ENCODE results near the gene DOCK2. TPM values are rescaled to one million over a fixed set of nuclear protein-coding genes. Genes with fewer than 3 reads are reported as not detected.

Gene DOCK2
- total RNA-seq, 1 donor from 2014 or later: 206 TPM

DNA sequence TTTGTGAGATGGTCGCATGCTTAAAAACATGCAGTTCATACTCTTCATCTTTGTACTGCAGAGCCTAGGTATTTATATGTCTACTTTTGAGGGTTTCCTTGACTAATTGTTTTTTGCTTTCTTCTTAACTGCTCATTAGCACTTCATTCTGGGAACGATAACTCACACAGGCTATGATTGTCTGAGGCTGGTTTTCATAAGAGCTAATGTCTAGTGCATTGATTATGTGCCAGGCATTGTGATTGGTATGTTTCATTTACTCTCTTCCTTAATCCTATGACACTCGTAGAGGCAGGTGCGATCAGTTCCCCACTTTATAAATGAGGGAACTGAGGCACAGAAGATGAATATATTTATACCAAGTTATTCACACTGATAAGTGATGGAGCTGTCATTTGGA is 249.6 kb downstream of the DOCK2 start:
- H3K36me3 Mint-ChIP-seq (ENCODE audit: low read depth): peaks cover 8% of the 10 kb centered on the region
- no peaks in the 10 kb centered on the region for H3K4me1 Mint-ChIP-seq
- H3K9me3 Mint-ChIP-seq: no peaks in the 10 kb centered on the region
- H3K27me3 Mint-ChIP-seq: no peaks in the 10 kb centered on the region
- no peak overlapping the region for H3K27ac Mint-ChIP-seq
- H3K4me3 Mint-ChIP-seq: no peak overlapping the region
- DNase-seq: no peak
- intact Hi-C loops (cut with micrococcal nuclease): no loop called here

DNA sequence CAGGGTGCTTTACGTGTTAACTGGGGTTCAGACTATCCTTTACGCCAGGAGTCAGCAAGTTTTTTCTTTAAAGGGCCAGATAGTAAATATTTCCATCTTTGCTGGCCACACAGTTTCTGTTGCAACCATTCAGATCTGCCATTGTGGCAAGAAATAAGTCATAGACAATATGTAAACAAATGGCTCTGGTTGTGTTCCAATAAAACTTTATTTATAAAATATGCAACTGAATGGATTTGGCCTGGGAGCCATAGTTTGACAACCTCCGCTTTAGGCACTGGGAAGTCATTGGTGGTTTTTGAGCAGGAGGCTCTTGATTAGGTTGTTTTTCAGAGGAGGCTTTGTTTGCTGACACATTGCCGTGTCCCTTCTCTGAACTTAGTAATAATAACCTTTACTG is 252.5 kb downstream of the DOCK2 start:
- no peaks in the 10 kb centered on the region for H3K27me3 Mint-ChIP-seq
- peaks cover 6% of the 10 kb centered on the region for H3K4me1 Mint-ChIP-seq
- no peak overlapping the region for H3K27ac Mint-ChIP-seq
- H3K4me3 Mint-ChIP-seq: no peak overlapping the region
- intact Hi-C loops (cut with micrococcal nuclease): no loop called here
- no peaks in the 10 kb centered on the region for H3K9me3 Mint-ChIP-seq
- peaks cover 6% of the 10 kb centered on the region for H3K36me3 Mint-ChIP-seq (ENCODE audit: low read depth)
- no peak for DNase-seq

DNA sequence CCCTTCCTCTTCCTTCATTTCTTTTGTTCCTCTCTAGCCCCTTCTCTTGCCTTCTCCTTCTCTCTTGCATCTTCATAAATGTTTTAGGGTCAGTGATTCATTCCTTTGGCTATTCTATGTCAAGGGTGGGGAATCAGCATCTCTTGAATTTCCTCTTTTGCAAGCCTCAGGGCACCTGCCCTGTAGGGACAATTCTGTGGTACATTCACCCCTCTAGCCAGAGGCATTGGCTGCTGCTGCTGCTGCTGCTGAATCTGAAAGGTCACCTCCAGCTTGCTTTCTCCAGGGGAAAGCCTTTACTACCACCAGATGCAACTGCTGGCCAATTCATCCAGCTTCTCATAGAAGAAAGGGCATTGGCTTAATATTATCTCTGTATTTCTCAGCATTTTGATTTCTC is 255.9 kb downstream of the DOCK2 start:
- intact Hi-C loops (cut with micrococcal nuclease): no loop called here
- Mint-ChIP-seq H3K4me3 (no peak overlapping the region), H3K27me3 (no peaks in the 10 kb centered on the region), H3K9me3 (no peaks in the 10 kb centered on the region), H3K36me3 (ENCODE audit: low read depth) (peaks cover 11% of the 10 kb centered on the region), H3K27ac (peak overlapping the region; percentile 31), H3K4me1 (peaks cover 6% of the 10 kb centered on the region)
- no peak for DNase-seq

DNA sequence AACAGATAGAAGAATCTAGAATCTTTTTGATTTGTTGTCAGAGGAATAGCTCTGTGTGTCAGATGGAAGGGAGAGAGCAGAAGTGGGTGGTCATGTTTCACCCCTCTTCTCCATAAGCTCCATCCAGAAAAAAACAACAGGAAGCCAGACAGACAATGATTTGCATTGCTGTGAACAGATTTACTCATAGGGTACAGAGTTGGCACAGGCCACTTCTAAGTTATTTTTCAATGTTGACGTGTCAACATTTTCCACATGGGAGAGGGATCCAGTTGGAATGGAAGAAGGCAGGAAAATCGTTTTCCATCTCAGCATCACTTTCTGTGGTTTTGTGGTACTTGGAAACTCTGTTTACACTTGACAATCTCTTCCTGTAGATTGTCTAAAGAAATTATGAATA is 256.5 kb downstream of the DOCK2 start:
- no peaks in the 10 kb centered on the region for H3K27me3 Mint-ChIP-seq
- DNase-seq: no peak
- H3K4me3 Mint-ChIP-seq: no peak overlapping the region
- peaks cover 15% of the 10 kb centered on the region for H3K36me3 Mint-ChIP-seq (ENCODE audit: low read depth)
- no peak overlapping the region for H3K27ac Mint-ChIP-seq
- H3K9me3 Mint-ChIP-seq: peaks cover 3% of the 10 kb centered on the region
- H3K4me1 Mint-ChIP-seq: peaks cover 6% of the 10 kb centered on the region
- intact Hi-C loops (cut with micrococcal nuclease): no loop called here

DNA sequence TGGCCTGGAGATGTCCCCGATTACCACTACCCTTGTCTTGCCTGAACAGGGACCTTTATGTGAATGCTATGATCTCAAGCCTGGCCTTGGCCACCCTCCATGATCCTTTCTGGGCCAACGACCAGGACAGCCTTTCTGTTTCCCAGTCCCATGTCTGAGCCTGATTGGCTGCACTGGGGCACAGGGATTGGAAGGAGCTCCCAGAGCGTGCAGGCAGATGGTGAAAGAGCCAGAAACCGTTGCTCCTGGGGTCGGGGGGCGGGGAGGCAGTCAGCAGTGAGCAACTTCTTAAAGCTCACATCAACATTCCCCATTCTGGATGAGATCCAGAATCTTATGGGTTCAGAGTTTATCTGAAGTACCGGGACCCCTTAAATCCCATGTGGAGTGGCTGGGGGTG is 258.9 kb downstream of the DOCK2 start:
- peaks cover 7% of the 10 kb centered on the region for H3K4me1 Mint-ChIP-seq

DNA sequence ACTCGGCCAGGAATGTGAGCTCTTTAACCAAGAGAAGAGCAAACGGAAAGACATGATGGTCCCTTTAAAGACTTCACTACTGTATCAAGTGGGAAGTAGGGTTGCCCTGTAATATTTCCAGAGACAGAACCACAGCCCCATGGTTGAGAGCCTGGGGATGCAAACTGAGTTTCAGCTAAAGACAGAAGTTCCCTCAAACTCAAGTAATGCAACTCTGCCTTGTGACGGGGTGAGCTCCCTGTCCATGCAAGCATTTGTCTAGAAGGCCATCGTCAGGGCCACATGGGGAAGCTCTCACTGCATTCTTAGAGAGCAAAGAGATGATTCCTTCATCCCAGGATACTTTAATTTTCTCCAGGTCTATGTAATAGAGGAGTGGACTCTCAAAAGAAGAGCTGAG is 260.4 kb downstream of the DOCK2 start:
- no peak for DNase-seq
- Mint-ChIP-seq H3K27me3 (no peaks in the 10 kb centered on the region), H3K36me3 (ENCODE audit: low read depth) (peaks cover 45% of the 10 kb centered on the region), H3K4me3 (no peak overlapping the region), H3K4me1 (peaks cover 17% of the 10 kb centered on the region), H3K9me3 (peaks cover 7% of the 10 kb centered on the region), H3K27ac (no peak overlapping the region)
- intact Hi-C loops (cut with micrococcal nuclease): no loop called here

More for the DNA sequence above, 258.9 kb downstream of the DOCK2 start:
- DNase-seq: no peak
- intact Hi-C loops (cut with micrococcal nuclease): no loop called here
- Mint-ChIP-seq H3K27ac (peak overlapping the region; percentile 9), H3K36me3 (ENCODE audit: low read depth) (peaks cover 37% of the 10 kb centered on the region), H3K4me3 (no peak overlapping the region), H3K9me3 (peaks cover 7% of the 10 kb centered on the region), H3K27me3 (no peaks in the 10 kb centered on the region)

DNA sequence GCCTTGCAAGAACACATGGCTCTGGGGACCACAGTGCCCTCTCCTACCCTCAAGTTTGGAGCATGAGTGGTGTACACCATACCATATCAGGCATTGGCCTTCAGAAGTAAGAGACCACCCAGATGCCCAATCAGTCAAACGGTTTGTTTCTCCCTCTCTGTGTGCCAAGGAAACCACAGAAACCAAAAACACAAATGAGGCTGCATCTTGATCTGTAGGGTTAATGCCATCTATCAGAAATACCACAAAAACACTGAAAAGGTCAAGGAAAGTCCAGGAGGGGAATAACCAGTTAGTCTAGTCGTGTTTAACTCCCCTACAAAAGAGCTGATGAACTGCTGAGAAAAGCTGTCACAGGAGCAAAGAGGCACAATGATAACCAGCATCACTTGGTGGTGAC is 264.8 kb downstream of the DOCK2 start:
- no peaks in the 10 kb centered on the region for H3K27me3 Mint-ChIP-seq
- H3K9me3 Mint-ChIP-seq: peaks cover 7% of the 10 kb centered on the region
- peak overlapping the region; percentile 21 for H3K27ac Mint-ChIP-seq
- DNase-seq: no peak
- peaks cover 12% of the 10 kb centered on the region for H3K4me1 Mint-ChIP-seq
- H3K36me3 Mint-ChIP-seq (ENCODE audit: low read depth): peaks cover 38% of the 10 kb centered on the region
- intact Hi-C loops (cut with micrococcal nuclease): no loop called here
- H3K4me3 Mint-ChIP-seq: no peak overlapping the region

DNA sequence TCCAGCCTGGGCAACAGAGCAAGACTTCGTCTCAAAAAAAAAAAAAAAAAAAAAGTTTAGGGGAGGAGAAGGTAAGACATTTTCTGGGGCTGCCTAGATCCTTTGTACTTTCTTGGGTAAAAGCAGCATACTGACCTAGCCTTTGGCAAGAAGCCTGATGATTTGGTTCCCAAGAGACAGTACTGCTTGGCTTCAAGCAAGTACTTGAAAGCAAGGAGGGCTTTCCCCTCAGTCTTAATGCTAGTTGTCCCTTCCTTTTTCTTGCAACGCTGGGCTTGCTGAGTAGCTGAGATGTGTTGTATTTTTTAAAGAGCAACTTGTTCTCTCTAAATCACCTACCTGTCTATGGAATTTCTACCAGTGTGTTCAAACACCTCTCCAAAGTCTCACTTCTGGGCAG is 267.0 kb downstream of the DOCK2 start:
- intact Hi-C loops (cut with micrococcal nuclease): no loop called here
- H3K4me3 Mint-ChIP-seq: no peak overlapping the region
- no peak overlapping the region for H3K27ac Mint-ChIP-seq
- no peak for DNase-seq
- peaks cover 12% of the 10 kb centered on the region for H3K4me1 Mint-ChIP-seq
- peaks cover 27% of the 10 kb centered on the region for H3K36me3 Mint-ChIP-seq (ENCODE audit: low read depth)
- H3K9me3 Mint-ChIP-seq: no peaks in the 10 kb centered on the region
- H3K27me3 Mint-ChIP-seq: no peaks in the 10 kb centered on the region

DNA sequence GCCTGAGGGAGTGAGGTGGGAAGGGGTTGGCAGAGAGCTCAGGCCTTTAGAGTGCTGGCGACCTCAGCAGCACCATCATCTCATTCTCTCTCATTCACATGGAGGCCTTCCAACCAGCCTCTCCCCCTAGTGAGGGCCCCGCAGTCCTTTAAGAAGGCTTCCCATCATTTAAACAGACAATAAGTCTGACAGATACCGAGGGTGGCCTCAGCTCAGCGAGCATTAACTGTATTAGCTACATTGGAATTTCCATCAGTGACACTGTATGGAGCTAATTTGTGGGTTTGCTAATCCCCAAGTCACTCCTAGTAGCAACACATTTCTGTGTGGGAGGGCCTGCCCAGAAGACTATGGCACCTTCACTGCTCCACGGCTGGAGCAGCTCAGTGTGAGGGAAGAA is 267.4 kb downstream of the DOCK2 start:
- Mint-ChIP-seq H3K9me3 (no peaks in the 10 kb centered on the region), H3K4me1 (peaks cover 12% of the 10 kb centered on the region), H3K36me3 (ENCODE audit: low read depth) (peaks cover 24% of the 10 kb centered on the region), H3K4me3 (no peak overlapping the region), H3K27me3 (no peaks in the 10 kb centered on the region), H3K27ac (no peak overlapping the region)
- DNase-seq: no peak
- intact Hi-C loops (cut with micrococcal nuclease): no loop called here

DNA sequence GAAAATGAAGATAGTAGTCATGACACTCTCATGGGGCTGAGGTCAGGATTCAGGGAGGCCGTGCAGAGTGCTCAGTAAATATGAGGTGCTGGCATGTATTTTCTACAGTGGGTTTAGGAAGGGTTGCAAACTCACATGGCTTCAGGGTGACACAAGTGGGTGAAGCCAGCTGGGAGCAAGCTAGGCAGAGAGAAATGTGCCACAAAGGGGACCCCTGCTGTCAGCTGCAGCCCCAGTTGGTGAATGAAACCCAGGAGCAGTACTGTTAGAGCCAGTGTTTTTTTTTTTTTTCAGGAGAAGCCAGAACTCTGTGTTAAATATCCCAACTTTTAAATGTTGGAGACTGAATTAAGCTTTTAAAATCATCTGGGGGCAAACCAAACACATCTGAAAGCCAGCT is 267.9 kb downstream of the DOCK2 start:
- Mint-ChIP-seq H3K9me3 (no peaks in the 10 kb centered on the region), H3K27ac (no peak overlapping the region), H3K4me3 (no peak overlapping the region), H3K36me3 (ENCODE audit: low read depth) (peaks cover 19% of the 10 kb centered on the region), H3K4me1 (peaks cover 12% of the 10 kb centered on the region), H3K27me3 (no peaks in the 10 kb centered on the region)
- intact Hi-C loops (cut with micrococcal nuclease): no loop called here
- DNase-seq: no peak

DNA sequence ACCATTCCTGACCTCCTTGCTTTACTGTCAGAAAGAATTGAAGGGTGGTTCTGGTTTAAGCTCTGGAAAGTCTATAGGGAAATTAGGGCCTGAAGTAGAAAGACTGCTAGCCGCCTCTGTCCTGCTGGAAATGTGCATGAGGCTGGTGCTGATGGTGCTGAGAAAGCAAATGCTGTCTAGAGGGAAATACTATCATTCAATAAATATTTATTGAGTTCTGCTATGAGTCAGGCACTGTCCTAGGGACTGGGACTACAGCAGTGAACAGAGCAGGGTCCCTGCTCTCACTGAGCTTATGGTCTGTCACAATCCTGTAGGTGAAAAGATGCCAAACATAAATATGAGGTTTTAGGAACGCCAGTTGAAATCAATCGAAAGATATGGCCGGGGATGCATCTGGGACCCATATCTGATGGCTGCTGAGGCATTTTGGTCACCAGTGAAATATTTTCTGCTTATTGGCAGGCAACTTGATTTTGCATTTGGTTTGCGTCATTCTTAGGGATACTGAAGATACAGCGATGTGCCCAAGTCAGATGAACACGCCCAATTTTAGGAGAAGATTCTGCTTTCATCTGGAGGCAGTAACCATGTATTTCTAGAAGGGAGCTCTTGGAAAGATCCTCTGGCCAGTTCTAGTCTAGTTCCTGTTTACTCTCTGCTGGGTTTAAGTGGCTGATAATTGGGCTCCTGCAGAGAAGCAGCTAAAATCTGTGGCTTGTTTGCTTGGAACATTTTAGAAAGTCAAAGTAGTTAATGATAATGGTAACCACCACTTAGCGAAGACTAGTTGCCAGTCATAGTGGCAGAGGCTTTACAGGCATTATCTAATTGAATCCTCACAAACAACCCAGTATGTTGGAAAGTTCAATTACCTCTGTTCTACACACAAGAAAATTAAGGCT is 269.9 kb downstream of the DOCK2 start:
- H3K4me1 Mint-ChIP-seq: peaks cover 2% of the 10 kb centered on the region

DNA sequence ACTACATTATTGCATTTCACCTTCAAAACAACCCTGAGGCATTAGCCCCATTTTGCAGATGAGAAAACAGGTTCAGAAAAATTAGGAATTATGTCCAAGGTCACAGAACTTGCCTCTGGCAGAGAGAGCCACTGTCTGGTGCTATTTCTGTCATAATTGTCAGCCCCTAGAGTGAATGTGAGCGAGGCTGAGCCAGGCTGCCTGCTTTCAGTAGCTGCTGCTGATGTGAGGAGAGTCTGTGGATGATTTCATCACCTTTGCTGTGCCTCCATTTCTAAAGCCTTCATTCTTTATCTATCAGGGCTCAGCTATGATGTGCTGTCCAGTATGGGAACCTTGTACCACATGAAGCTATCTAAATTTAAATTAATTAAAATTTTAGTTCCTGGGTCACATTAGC is 271.8 kb downstream of the DOCK2 start:
- Mint-ChIP-seq H3K4me1 (peaks cover 1% of the 10 kb centered on the region), H3K4me3 (no peak overlapping the region)

More for the DNA sequence above, 269.9 kb downstream of the DOCK2 start:
- H3K36me3 Mint-ChIP-seq (ENCODE audit: low read depth): peaks cover 2% of the 10 kb centered on the region
- intact Hi-C loops (cut with micrococcal nuclease): no loop called here
- H3K27ac Mint-ChIP-seq: no peak overlapping the region
- H3K27me3 Mint-ChIP-seq: no peaks in the 10 kb centered on the region
- DNase-seq: no peak
- H3K9me3 Mint-ChIP-seq: no peaks in the 10 kb centered on the region
- no peak overlapping the region for H3K4me3 Mint-ChIP-seq

DNA sequence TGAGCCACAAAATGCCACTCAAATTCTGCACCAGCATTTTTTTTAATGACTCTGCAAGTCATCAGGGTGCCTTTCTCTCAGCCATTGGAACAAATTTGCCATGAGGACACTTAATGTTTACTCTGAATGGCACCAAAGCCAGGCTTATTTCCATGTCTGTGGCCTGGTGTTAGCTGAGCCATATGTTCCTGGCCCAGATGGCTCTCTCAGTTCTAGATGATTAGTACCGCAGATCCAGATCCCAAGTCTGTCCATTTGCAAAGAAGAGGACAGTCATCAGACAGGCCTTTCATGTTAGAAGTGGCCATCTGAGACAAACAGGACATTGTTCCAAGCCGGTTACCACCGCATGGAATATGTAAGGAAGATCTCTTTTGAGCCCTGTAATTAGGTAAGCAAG is 272.9 kb downstream of the DOCK2 start:
- no peak overlapping the region for H3K27ac Mint-ChIP-seq
- intact Hi-C loops (cut with micrococcal nuclease): no loop called here
- DNase-seq: no peak
- no peaks in the 10 kb centered on the region for H3K9me3 Mint-ChIP-seq
- H3K27me3 Mint-ChIP-seq: no peaks in the 10 kb centered on the region
- peaks cover 7% of the 10 kb centered on the region for H3K36me3 Mint-ChIP-seq (ENCODE audit: low read depth)
- H3K4me3 Mint-ChIP-seq: no peak overlapping the region
- peaks cover 1% of the 10 kb centered on the region for H3K4me1 Mint-ChIP-seq

More for the DNA sequence above, 271.8 kb downstream of the DOCK2 start:
- DNase-seq: no peak
- H3K27me3 Mint-ChIP-seq: no peaks in the 10 kb centered on the region
- no peaks in the 10 kb centered on the region for H3K9me3 Mint-ChIP-seq
- no peak overlapping the region for H3K27ac Mint-ChIP-seq
- intact Hi-C loops (cut with micrococcal nuclease): no loop called here
- peaks cover 3% of the 10 kb centered on the region for H3K36me3 Mint-ChIP-seq (ENCODE audit: low read depth)

DNA sequence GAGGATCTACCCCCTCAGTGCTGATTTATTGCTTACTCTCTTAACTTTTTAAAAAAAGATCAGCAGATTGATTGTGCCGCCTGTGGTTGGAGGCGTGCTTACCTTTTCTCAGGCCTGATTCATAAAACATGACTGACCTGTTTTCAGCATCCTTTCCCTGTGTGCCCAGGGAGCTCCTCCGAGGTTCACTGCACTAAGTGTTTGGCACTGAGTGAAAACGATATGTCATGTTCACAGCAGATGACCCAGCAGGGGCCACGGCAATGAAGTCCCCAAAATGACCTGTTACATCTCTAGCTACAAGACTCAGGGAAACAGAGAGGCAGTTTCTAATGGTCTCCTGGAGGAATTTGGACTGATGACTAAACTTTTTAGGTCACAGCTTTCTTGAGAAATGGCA is 273.3 kb downstream of the DOCK2 start:
- intact Hi-C loops (cut with micrococcal nuclease): no loop called here
- DNase-seq: no peak
- Mint-ChIP-seq H3K27ac (no peak overlapping the region), H3K36me3 (ENCODE audit: low read depth) (peaks cover 7% of the 10 kb centered on the region), H3K9me3 (no peaks in the 10 kb centered on the region), H3K27me3 (no peaks in the 10 kb centered on the region), H3K4me1 (peaks cover 1% of the 10 kb centered on the region), H3K4me3 (no peak overlapping the region)
